OCI-LY1 (cell line): ENCODE results near the gene TAMALIN.

Source experiments
- EZH2 ChIP-seq: fragments of 200-600 bp; sonication (generic), shearing (Covaris generic); IDR thresholded peaks from 2 replicates; pipeline ENCODE4 v1.8.0; 2017; ENCODE audit warnings: borderline replicate concordance, mixed run types, mild to moderate bottlenecking, antibody characterized with exemption, low read length, moderate library complexity, mixed read lengths
- TF ChIP-seq, protein P1 (sequence below): fragments of 200-600 bp; sonication (generic), shearing (Covaris generic); IDR thresholded peaks from 2 replicates; pipeline ENCODE4 v1.5.1; 2017; ENCODE audit warnings: mild to moderate bottlenecking, antibody characterized with exemption, low read length, moderate library complexity, mixed read lengths

- TF ChIP-seq, protein P1, sequence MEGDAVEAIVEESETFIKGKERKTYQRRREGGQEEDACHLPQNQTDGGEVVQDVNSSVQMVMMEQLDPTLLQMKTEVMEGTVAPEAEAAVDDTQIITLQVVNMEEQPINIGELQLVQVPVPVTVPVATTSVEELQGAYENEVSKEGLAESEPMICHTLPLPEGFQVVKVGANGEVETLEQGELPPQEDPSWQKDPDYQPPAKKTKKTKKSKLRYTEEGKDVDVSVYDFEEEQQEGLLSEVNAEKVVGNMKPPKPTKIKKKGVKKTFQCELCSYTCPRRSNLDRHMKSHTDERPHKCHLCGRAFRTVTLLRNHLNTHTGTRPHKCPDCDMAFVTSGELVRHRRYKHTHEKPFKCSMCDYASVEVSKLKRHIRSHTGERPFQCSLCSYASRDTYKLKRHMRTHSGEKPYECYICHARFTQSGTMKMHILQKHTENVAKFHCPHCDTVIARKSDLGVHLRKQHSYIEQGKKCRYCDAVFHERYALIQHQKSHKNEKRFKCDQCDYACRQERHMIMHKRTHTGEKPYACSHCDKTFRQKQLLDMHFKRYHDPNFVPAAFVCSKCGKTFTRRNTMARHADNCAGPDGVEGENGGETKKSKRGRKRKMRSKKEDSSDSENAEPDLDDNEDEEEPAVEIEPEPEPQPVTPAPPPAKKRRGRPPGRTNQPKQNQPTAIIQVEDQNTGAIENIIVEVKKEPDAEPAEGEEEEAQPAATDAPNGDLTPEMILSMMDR = no peak
- no peak for TF ChIP-seq EZH2
These were observed 51.2 kb downstream of the TAMALIN start for GRCh38 chr12:52057638-52058576.
